Measurements from ENCODE around the gene SSTR3. TPM values are rescaled to one million over a fixed set of nuclear protein-coding genes. Genes with fewer than 3 reads are reported as not detected.

The SSTR3 gene
- total RNA-seq, 1 donor from 2014 or later = 0.75 TPM

DNA sequence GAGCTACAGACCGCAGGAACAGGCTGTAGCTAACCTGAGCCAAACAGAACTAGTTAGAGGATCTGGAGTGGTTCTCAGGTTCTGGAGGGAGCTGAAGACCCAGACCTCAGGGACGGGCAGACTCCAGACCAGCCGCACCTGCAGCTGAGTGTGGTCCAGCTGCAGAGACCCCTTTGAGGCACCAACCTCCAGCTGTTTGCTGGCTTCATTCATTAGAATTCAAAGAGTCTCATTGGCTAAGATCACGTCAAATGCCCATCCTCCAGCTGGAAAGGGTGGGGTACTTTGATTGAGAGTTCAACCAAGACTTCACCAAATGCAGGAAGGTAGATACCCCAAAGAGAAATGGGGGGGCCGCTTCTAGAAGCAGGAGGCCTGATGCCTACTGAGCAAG is 49.2 kb downstream of the SSTR3 start:
- peak overlapping the region; percentile 9 for H3K4me3 Mint-ChIP-seq (ENCODE audit: low read depth)
- intact Hi-C loops (cut with micrococcal nuclease) = loop anchor here (1.0 to 5.0 kb wide), 3 partner anchors 68 to 301 kb away; partner anchors contain the start of gene NCF4
- DNase-seq (ENCODE audit: low spot score) = no peak
- H3K27me3 Mint-ChIP-seq (ENCODE audit: low read depth) = no peaks in the 10 kb centered on the region
- H3K9me3 Mint-ChIP-seq = peaks cover 5% of the 10 kb centered on the region
- H3K36me3 Mint-ChIP-seq (ENCODE audit: low read depth) = no peaks in the 10 kb centered on the region
- H3K27ac Mint-ChIP-seq = peak overlapping the region; percentile 91
- peaks cover 79% of the 10 kb centered on the region for H3K4me1 Mint-ChIP-seq (ENCODE audit: low read depth)

DNA sequence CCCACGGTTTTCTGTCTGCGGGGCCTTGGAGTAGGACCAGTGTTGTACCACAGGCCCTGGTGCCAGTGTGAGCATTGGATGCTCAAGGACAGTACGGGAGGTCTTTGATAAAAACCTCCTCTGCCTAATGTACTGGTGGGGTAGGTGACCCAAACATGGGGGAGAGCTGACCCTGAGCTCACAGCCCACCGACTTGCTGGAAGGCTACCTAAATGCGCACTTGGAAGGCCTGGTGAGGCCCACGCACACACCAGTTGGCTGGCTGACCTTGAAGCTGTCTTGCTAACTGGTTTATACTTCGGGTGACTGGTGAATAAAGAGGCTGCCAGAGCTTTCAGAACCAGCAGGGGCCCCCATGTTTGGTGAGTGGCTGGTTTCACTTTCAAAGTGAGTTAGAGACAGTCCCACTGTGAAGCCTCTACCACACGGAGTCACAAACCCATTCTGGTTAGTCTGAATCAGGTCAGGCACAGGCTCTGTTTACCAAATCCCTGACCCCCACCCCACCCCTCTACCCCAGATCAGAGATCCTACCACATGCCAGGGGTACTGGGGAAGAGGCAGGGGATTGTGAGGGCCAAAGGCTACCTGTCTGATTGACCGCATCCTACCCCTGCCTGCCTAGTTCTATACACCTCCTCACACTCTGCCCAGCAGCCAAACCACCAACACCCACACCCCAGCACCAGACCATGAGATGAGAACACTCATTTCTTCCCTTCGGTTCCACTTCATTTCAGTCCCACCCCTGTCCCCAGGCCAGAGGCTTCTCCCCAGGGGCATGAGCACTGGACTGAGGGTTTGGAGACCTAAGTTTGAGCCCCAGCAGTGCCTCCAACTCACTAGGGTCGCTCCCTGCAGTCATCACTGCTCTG is 49.8 kb downstream of the SSTR3 start:
- Mint-ChIP-seq H3K9me3 (peaks cover 5% of the 10 kb centered on the region), H3K36me3 (ENCODE audit: low read depth) (no peaks in the 10 kb centered on the region), H3K4me1 (ENCODE audit: low read depth) (peaks cover 79% of the 10 kb centered on the region), H3K27ac (peak overlapping the region; percentile 91), H3K4me3 (ENCODE audit: low read depth) (peak overlapping the region; percentile 47), H3K27me3 (ENCODE audit: low read depth) (no peaks in the 10 kb centered on the region)
- intact Hi-C loops (cut with micrococcal nuclease) = loop anchor here (1.0 to 5.0 kb wide), 7 partner anchors 12 to 300 kb away; partner anchors contain the start of gene NCF4
- DNase-seq (ENCODE audit: low spot score) = peak; percentile 76

DNA sequence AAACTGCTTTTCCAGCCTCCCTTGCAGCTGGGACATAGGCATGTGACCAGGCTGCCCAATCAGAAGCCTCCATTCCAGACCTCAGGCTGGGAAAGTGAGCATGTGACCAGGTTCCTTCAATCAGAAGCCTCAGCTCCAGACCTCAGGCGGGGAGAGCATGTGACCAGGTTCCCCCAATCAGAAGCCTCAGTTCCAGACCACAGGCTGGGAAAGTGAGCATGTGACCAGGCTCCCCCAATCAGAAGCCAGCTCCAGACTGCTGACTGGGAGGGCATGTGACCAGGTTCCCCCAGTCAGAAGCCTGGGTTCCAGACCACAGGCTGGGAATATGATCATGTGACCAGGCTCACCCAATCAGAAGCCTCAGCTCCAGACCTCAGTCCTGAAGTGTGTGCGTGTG is 50.8 kb downstream of the SSTR3 start:
- H3K4me3 Mint-ChIP-seq (ENCODE audit: low read depth) = no peak overlapping the region
- no peaks in the 10 kb centered on the region for H3K27me3 Mint-ChIP-seq (ENCODE audit: low read depth)
- no peaks in the 10 kb centered on the region for H3K36me3 Mint-ChIP-seq (ENCODE audit: low read depth)
- no peak for DNase-seq (ENCODE audit: low spot score)
- H3K9me3 Mint-ChIP-seq = peaks cover 5% of the 10 kb centered on the region
- H3K27ac Mint-ChIP-seq = peak overlapping the region; percentile 91
- H3K4me1 Mint-ChIP-seq (ENCODE audit: low read depth) = peaks cover 74% of the 10 kb centered on the region
- intact Hi-C loops (cut with micrococcal nuclease) = loop anchor here (5.0 kb wide), 1 partner anchor 299 kb away; the partner anchor contains the start of gene NCF4

DNA sequence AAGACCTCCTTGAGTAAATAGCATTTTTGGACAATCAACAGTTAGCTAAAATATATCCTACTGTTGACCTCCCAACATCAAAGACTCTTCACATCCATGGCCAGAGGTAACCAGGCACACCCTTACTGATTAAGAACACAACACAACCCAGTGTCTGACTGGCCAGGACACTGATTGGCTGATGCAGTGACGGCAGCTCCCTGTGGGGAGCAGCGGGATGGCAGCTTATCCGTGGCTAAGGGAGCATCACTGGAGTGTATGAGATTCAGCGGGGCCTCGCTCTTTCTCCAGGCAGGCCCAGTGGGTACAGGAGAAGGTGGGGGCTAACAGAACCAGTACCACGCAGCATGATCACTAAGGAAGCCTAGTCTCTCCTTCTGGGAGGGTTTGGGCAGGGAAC is 52.2 kb downstream of the SSTR3 start:
- peaks cover 5% of the 10 kb centered on the region for H3K9me3 Mint-ChIP-seq
- no peak for DNase-seq (ENCODE audit: low spot score)
- H3K4me1 Mint-ChIP-seq (ENCODE audit: low read depth) = peaks cover 80% of the 10 kb centered on the region
- H3K27ac Mint-ChIP-seq = peak overlapping the region; percentile 11
- H3K27me3 Mint-ChIP-seq (ENCODE audit: low read depth) = no peaks in the 10 kb centered on the region
- H3K4me3 Mint-ChIP-seq (ENCODE audit: low read depth) = no peak overlapping the region
- peaks cover 3% of the 10 kb centered on the region for H3K36me3 Mint-ChIP-seq (ENCODE audit: low read depth)
- intact Hi-C loops (cut with micrococcal nuclease) = loop anchor here (5.0 kb wide), 1 partner anchor 298 kb away; the partner anchor contains the start of gene NCF4

DNA sequence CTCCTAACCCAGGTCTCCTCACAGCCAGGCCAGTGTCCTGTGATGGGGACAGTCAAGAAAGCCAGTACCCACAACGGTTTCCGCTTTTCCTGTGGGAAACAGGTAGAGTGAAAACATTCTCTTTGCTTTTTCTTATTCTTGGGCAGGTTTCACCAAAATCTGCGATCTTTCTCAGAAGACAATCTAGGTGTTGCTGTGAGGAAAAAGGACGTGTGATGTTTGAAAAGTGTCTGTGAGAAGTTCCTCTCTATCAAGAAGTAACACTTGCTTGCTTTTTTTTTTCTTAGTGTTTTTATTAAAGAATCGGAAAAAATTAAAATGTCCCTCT is 53.4 kb downstream of the SSTR3 start:
- peaks cover 3% of the 10 kb centered on the region for H3K36me3 Mint-ChIP-seq (ENCODE audit: low read depth)
- no peak overlapping the region for H3K4me3 Mint-ChIP-seq (ENCODE audit: low read depth)
- no peaks in the 10 kb centered on the region for H3K27me3 Mint-ChIP-seq (ENCODE audit: low read depth)
- H3K4me1 Mint-ChIP-seq (ENCODE audit: low read depth) = peaks cover 75% of the 10 kb centered on the region
- H3K27ac Mint-ChIP-seq = no peak overlapping the region
- intact Hi-C loops (cut with micrococcal nuclease) = no loop called here
- DNase-seq (ENCODE audit: low spot score) = no peak
- peaks cover 5% of the 10 kb centered on the region for H3K9me3 Mint-ChIP-seq

DNA sequence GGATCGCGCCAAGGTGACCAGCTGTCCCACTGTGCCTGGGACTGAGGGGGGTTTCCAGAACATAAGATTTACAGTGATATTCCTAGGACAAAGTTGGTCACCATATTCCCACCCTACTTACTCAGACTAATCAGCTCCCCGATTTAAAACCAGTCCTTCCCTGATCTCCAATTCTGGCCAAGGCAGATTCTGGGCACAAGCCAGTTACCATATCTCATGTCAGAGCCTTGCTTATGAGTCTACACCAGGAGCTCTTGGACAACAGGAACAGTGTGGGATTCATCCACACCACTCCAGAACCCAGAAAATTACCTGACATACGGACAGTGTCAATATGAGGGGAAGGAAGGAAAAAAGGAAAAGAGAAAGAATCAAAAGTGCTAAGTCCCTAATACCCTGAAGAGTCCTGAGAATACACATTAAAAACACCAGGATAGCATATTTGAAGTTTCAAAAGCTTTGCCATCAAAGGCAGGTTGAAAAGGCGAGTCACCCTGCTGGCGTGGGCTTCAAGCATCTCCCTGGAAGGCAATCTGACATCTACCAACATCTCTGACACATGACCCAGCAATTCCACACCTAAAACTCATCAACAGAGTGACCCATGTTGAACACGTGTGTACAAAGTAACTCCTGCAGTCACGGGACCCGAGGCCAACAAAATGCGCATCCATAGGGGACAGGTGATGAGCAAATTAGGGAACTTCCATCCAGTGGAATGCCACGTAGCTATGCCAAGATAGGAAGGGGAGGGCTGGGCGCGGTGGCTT is 54.6 kb downstream of the SSTR3 start:
- no peaks in the 10 kb centered on the region for H3K27me3 Mint-ChIP-seq (ENCODE audit: low read depth)
- H3K27ac Mint-ChIP-seq = peak overlapping the region; percentile 79
- H3K4me1 Mint-ChIP-seq (ENCODE audit: low read depth) = peaks cover 63% of the 10 kb centered on the region
- H3K9me3 Mint-ChIP-seq = peaks cover 5% of the 10 kb centered on the region
- DNase-seq (ENCODE audit: low spot score) = no peak
- peaks cover 3% of the 10 kb centered on the region for H3K36me3 Mint-ChIP-seq (ENCODE audit: low read depth)
- intact Hi-C loops (cut with micrococcal nuclease) = no loop called here
- H3K4me3 Mint-ChIP-seq (ENCODE audit: low read depth) = peak overlapping the region; percentile 32

DNA sequence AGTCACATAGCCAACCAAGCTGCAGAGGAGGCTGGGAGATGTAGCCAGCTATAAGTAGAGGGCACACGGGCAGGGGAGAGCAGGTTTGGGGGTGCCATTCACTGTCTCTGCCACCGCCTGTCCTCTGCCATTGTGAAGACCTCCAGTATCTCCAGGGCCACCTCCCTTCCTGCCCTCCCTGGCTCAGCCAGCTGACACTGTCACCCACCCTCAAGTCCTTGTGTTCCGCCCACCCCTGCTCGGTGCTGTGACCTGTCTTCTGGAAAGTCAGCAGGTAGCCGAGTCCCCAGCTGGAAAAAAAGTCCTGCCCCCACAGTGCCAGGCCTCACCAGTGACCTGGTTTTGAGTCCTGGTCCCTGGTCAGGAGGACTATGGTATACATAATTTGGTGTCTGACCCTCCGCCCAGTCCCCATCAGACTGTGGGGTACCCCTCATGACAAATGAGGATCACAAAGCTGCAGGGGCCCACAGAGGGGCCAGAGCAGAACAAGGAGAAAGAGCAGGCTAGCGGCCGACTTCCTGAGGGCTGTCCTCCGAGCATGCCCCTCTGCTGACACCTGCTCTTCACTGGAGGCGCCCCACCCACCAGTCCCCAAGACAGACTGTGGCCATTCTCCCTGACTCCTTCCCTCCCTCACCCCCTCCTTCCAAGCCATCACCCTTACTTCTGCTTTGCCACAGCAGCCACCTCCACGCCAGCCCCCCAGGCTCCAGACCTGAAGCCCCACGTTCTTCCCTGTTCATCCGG is 55.4 kb downstream of the SSTR3 start:
- DNase-seq (ENCODE audit: low spot score) = no peak
- peaks cover 6% of the 10 kb centered on the region for H3K9me3 Mint-ChIP-seq
- no peak overlapping the region for H3K4me3 Mint-ChIP-seq (ENCODE audit: low read depth)
- peak overlapping the region; percentile 47 for H3K27ac Mint-ChIP-seq
- intact Hi-C loops (cut with micrococcal nuclease) = no loop called here
- H3K4me1 Mint-ChIP-seq (ENCODE audit: low read depth) = peaks cover 56% of the 10 kb centered on the region
- H3K27me3 Mint-ChIP-seq (ENCODE audit: low read depth) = no peaks in the 10 kb centered on the region
- peaks cover 3% of the 10 kb centered on the region for H3K36me3 Mint-ChIP-seq (ENCODE audit: low read depth)

DNA sequence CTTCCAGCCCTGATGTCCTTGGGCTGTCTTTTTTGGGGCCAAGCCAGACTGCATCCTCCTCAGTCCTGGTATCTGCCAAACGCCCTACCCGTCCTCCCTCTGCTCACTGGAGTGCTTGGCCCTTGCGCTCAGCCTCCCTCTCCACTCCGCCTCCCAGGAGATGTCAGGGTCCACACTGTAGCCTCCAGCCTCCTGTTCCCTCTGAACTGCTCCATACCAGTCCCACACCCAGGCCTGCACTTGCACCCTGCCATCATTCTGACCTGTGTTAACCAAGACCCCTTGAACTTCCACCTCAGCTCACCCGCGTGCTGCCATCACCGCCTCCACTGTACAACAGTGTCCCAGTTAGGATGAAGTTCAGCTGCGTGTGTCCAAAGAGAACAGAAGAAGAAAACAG is 56.3 kb downstream of the SSTR3 start:
- Mint-ChIP-seq H3K27me3 (ENCODE audit: low read depth) (no peaks in the 10 kb centered on the region), H3K4me3 (ENCODE audit: low read depth) (no peak overlapping the region), H3K9me3 (peaks cover 10% of the 10 kb centered on the region), H3K27ac (peak overlapping the region; percentile 55), H3K4me1 (ENCODE audit: low read depth) (peaks cover 53% of the 10 kb centered on the region), H3K36me3 (ENCODE audit: low read depth) (peaks cover 3% of the 10 kb centered on the region)
- no peak for DNase-seq (ENCODE audit: low spot score)
- intact Hi-C loops (cut with micrococcal nuclease) = no loop called here

DNA sequence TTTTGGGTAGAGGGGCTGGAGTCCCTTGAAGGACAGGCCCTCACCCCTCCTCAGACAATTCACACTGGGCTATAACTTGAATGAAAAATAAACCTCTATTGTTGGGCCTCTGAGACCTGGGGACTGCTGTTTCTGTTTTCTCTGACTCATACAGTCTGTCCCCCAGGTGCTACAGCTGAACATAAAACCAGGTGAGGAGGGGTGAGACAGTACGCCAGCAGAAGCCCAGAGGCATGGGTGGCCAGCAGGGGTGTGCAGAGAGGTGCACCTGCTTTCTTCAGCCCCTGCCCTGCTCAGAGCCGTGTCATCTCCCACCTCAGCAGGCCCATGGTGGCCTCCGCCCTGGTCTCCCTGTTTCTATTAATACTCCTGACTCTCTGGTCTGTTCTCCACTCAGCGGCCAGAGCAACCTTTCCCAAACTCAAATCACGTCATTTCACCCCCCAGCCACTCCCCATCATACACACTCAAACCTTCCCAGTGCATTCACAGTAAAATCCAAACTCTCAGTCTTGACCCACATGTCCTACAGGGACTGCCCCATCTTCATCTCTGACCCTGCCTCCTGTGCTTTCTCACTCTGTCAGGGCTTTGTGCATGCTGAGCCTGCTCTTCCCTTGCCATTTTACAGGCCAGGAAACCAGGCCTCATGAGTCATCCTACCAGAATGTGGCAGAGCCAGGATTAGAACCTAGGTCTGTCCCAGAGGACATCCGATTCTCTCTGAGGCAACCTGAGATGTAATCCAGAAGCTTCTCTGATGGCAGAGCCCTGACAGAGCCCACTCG is 57.2 kb downstream of the SSTR3 start:
- H3K4me1 Mint-ChIP-seq (ENCODE audit: low read depth) = peaks cover 57% of the 10 kb centered on the region
- H3K36me3 Mint-ChIP-seq (ENCODE audit: low read depth) = peaks cover 3% of the 10 kb centered on the region
- peak overlapping the region; percentile 52 for H3K27ac Mint-ChIP-seq
- no peaks in the 10 kb centered on the region for H3K27me3 Mint-ChIP-seq (ENCODE audit: low read depth)
- intact Hi-C loops (cut with micrococcal nuclease) = no loop called here
- DNase-seq (ENCODE audit: low spot score) = no peak
- H3K4me3 Mint-ChIP-seq (ENCODE audit: low read depth) = no peak overlapping the region
- H3K9me3 Mint-ChIP-seq = peaks cover 15% of the 10 kb centered on the region

Other genes with a start within 250 kb of the SSTR3 start
- 13.3 and 15.2 TPM in 2 replicates for gene TST, start 193.0 kb downstream of the SSTR3 start, total RNA-seq
- 34.9 and 36.3 TPM in 2 replicates for gene MPST, start 192.7 kb downstream of the SSTR3 start, total RNA-seq
- gene KCTD17, start 160.7 kb downstream of the SSTR3 start, total RNA-seq = 70.4 and 81.9 TPM in 2 replicates
- 9.2 and 10.2 TPM in 2 replicates for gene TMPRSS6, start 102.8 kb downstream of the SSTR3 start, total RNA-seq
- gene IL2RB, start 62.6 kb downstream of the SSTR3 start, total RNA-seq = 404 and 410 TPM in 2 replicates
- gene C1QTNF6, start 24.2 kb downstream of the SSTR3 start, total RNA-seq = 7.5 and 7.7 TPM in 2 replicates
- 499 and 506 TPM in 2 replicates for gene RAC2, start 31.8 kb upstream of the SSTR3 start, total RNA-seq
- 45.9 and 49.8 TPM in 2 replicates for gene CYTH4, start 70.0 kb upstream of the SSTR3 start, total RNA-seq
- gene ELFN2, start 215.0 kb upstream of the SSTR3 start, total RNA-seq = 0.11 TPM in 2 replicates

Data from activated T-helper 2 cell treated with anti-CD3 and anti-CD28 coated beads, Interferon-gamma antibody, Interleukin-2, Interleukin-4, amounts not matched to agents 10 μg/mL and 5 μg/mL and 100 μg/mL, durations not matched to agents 14 hours and 24 hours and 36 hours (primary cell).